GM19463 (cell line): Measurements from ENCODE around the gene RGPD4.
"Not testable (repeated sequence)": the region's sequence is repeated elsewhere in the genome, so short reads cannot be mapped to it uniquely, and the experiment has no call there.

ENCODE experiments used
- ATAC-seq: cut with Tn5 transposase; IDR thresholded peaks from one replicate; pipeline ENCODE4 v1.9.1; 2021; ENCODE audit warnings: mild to moderate bottlenecking, moderate library complexity; ENCODE audit not compliant: unreplicated experiment

RGPD4 gene

DNA sequence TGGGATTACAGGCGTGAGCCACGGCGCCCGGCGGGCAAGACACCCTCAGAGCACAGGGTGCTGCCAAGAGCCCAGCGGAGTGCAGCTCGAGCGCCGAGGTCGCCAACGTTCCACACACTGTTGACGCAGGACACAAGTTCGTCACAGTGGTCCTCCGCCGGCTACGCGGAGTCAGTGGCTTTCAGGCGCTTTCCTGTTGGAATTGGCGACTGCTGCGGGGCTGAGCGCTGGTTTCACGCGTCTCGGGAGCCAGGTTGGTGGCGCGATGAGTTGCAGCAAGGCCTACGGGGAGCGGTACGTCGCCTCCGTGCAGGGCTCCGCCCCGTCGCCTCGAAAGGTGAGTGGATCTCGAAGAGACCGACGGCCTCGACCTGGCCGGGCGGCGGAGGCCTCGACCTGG lies at the start of gene RGPD4:
TSS of gene RGPD4 (plus strand) at position 144 of the 400 bp plus-strand sequence. CDS start at position 266, 122 bp downstream.
- not testable (repeated sequence) for ATAC-seq

DNA sequence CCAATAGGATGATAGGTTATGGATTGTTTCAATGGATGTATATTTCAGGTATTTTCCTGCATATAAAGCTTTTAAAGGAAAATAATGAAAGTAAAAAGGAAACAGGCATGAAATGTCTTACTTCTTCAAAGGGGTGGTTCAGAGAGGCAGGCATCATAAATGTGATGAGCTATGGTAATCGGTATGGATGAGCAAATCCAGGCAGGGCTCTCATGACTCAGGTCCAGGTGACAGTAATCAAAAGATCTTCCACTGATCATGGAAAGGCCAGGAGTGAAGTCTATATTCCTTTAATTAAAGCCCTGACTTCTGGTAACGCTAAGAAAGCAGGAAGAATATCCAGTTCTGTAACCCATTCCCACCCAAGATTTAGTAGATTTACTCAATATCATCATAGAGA lies 48.7 kb upstream of the RGPD4 start:
- no peak for ATAC-seq

DNA sequence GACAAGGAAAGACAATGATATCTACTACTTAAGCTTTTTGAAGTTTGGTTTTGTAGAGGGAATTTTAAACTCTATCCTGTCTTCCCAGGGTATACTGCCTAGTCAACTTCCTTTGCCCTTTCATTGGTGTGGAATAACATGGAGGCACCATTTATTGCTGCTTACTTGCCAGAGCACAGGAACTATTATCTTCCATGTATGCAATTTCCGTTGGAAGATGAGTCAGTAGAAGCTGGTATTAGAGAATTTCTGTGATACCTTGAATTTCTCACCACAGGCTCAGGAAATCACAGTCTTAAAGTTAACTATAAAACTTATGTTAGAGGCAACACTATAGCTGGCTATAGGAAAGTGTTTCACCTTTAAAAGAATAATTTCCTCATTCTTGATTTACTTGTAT lies 40.9 kb upstream of the RGPD4 start:
- no peak for ATAC-seq

DNA sequence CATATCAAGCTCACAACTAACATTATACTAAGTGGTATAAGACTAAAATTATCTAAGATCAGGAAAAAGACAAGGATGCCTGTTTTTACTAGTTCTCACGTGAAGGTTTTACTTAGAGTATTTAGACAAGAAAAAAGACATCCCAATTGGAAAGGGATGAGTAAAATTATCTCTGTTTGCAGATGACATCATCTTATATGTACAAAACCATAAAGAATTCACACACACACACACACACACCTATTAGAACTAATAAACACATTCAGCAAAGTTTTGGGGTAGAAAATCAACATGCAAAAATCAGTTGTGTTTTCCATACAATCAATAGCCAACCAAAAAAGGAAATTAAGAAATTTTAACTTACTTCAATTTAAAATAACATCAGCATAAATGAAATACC lies 35.9 kb upstream of the RGPD4 start:
- no peak for ATAC-seq

DNA sequence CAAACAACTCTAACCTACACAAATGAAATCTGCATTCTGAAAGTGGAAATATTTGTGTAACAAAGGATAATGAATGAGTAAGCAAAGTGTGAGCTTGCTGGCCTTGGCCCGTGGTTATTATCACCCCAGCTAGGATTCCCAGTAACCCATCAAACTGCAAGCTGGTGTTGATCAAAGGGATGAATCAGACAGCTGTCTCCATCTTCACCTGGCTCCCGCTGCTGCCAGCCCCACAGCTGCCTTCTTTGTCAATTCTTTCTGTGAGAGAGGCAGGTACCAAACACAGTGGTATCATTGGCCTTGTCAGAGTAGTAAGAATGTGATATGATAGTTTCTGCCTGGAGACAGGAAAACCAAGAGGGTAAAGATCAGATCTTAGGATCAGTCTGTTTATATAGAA lies 25.2 kb upstream of the RGPD4 start:
- ATAC-seq: no peak

DNA sequence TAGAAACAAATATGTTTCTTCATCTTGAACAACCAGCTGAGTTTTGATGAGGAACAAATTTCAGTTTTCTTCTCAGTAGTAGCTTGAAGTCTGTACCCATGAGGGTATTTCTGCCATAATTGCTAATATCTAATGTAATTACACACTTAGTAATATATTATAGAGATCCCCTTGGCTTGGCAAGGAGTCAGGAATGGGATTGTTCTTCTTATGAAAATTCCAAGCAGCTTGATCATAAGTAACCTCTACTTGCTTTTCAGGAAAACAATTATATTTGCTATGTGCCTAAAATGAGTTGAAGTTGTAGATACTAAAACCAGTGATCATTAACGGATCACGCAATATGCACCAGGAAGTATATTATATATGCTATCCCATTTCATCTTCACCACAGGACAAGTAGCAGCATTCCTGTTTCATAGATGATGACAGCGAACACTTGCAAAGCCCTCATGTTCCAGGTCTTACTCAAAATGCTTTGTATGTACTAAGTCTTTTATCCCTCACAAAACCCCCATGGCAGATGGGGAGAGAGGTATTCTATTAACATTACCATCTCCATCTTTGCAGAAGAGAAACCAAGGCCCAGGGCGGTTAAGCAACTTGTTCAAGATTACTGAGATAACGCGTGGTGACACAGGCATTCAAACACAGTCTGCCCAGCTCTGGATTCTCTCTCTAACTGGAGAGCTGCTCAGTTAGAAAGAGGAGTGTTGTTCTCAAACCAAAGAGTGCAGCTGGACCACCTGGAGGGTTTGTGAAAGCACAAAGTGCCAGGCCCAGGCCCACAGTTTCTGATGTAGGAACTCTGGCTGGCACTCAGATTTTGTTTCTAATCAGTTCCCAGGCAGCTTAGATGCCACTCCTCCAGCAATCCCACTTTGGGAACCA lies 21.8 kb upstream of the RGPD4 start:
- ATAC-seq: no peak

DNA sequence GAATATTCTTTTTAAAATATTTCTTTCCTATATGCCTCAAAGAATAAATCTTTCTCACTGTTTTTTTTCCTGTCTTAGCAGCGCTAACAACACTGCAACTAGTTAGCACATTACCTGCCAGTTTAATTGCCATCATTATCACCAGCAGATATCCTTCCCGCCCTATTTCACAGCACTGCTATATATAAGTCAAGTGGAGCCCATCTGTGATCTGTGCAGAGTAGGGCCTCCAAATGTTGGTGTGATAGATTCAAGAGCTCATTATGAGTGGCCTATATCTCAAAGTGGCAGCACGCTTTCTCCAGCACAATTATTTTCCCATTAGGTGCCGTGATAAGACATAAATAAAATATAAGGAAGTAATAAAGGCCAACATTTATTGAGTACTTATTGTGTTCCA lies 19.8 kb upstream of the RGPD4 start:
- no peak for ATAC-seq

DNA sequence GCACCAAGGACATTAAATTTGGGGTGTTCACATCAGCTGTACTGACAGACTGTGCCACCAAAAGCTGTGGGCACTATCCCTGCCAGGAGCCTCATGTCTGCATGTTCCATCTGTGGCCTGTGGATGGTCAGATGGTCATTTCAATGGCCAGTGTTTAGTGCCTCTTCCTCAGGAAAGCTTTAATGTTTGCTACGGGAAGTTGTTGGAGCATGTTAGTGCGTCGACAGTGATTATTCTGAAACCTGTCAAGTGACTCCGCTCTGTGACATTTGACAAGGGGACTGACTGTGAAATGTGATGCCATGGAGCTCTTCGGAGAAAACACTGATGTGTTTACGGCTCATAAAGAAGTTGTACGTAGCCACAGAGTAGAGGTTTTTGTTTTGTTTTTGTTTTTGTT lies 18.7 kb upstream of the RGPD4 start:
- no peak for ATAC-seq

DNA sequence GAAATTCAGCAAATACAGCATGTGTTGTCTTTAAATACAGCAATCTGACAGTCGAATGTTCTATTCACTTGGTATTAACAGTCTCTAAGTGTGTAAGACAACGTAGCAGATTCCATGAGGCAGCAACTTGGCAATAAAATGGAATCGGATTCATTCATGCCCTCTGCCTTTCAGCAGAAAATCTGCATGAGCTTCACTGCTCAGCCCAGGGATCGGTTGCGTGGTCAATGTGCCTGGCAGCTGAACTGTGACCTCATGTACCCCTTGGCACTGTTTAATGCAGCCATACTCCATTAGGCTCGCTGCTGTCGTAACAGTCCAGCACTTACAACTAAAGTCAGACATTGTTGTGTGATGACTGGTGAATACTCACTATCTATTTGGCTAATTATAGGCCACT lies 17.7 kb upstream of the RGPD4 start:
- no peak for ATAC-seq

DNA sequence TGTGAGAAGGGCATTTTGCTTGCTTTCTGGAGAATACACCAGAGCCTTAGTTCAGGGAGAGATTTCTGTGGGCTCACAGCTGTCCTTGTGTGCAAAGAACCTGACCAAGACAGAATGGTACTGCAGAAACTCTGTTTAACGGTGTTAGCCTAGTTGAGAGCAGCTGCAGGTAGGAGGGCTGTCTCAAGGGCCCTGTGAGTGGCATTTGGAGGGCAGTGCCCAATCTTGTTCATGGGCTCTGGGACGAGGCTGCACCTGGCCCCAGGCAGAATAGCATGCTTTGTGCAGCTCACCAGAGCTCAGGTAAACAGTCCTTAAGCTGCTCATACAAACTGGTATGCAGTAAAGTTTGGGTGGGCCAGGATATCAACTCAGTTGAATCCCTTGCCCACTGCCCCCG lies 16.9 kb upstream of the RGPD4 start:
- ATAC-seq: no peak

DNA sequence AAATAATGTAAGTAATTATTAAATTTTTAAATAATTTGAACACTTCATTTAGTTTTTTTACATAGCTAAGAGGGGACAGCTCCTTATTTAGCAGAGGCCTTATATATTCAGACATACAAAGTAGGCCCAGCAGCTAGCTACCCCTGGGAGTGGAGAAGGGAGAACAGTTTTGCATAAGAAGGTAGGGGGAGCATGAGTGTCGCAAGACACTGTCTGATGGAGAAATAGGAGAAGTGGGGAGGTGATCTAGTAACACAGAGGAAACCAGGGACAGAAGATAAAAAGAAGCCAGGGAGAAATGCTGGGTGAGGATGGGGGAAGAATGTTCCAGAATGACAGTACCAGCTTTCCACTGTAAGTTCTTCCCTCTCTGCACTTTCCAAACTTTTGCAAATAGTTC lies 16.0 kb upstream of the RGPD4 start:
- no peak for ATAC-seq

DNA sequence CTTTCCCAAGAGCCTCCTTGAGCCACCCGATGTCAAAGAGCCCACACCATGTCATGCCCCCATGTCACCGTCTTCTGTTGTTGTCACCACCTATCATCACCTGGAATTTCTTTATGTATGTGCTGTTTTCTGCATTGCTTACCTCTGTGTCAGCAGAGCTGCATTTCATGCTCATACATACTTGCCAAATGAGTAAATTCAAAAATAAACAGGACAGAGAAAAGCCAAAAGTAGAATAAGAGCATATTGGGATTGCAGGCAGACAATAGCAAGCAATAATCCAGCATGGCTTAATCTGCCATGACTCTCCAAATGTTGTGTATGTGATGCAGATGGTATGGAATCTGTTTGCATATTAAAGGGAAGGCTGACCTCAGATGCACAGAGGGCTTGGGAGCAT lies 15.3 kb upstream of the RGPD4 start:
- no peak for ATAC-seq

DNA sequence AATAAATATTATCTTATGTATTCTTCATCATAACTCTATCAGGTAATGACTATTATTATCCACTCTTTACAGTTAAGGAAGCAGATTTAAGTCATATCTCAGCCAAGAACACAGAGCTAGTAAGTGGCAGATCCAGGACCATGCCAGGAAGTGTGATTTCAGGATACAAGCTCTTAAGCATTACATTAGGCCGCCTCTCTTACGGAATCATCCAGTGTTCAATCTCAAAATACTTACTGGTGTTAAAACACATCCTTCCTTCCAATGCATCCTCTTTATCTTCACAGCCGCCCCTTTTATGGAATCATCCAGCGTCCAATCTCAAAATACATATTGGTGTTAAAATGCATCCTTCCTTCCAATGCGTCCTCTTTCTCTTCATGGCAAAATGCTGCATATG lies 14.7 kb upstream of the RGPD4 start:
- no peak for ATAC-seq

DNA sequence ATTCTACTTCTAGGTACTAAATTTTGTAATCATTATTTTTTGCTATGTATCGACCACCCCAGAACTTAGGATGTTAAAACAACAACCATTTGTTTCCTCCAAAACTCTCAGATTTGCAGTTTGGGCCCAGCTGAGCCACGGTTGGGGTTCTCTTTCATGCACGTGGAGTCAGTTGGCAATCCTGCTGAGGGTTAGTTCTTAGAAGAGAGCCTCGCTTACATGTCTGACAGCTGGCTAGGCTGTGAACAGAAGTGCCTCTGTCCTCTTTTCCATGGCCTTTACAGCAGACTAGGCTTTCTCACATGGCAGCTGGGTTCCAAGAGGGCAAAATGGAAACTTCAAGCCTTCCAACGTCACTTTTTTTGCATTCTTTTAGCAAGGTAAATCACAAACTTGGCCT lies 9.3 kb upstream of the RGPD4 start:
- ATAC-seq: no peak

DNA sequence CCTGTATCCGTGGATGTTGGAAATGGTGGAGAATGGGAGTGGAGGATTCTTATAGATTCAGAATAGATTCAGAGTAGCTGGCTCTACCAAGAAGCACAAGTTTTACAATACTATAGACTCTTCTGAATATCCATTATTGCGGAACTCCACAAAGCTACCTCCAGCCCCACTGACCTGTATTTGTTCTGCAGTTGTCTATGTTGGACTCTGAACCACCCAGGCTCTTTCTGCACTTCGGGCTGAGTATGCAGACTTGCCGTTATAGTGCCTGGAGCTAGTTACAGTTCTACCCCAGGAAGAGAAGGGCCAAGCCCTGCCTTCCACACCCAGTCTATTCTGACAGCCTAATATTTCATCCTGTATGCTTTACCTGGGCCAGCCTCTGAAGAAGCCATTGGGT lies 4.4 kb upstream of the RGPD4 start:
- no peak for ATAC-seq

DNA sequence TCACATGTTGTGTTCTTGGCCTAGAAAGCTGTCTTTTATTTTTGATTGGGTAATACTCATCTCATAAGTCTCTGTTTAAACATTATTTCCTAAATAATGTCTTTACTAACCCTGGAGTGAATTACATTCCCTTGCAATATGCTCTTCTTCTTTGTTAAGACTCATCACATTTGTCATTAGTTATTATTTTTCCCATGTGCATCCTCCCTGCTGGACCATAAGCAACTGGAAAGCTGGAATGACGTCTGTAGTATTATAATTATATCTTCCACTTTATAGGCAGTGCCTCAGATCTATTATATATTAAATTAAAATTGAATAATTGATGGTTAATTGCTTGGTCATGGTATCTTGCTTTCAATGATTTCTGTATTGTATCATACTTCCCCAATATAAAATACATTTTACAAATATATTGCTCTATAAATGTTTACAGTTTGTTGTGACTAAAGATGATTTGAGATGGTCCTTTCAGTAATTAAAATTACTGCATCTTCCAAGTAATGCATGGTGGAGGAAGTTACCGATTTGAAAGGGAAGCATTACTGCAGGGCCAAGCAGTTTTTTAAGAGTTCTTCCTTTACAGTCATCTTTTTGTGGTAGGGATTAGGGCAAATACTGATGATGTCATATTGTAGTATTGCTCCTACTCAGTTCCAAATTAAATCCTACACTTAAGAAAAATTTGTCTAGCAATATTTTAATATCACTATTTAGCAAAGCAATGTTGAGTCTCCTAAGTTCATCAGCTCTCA lies 2.1 kb upstream of the RGPD4 start:
- no peak for ATAC-seq

DNA sequence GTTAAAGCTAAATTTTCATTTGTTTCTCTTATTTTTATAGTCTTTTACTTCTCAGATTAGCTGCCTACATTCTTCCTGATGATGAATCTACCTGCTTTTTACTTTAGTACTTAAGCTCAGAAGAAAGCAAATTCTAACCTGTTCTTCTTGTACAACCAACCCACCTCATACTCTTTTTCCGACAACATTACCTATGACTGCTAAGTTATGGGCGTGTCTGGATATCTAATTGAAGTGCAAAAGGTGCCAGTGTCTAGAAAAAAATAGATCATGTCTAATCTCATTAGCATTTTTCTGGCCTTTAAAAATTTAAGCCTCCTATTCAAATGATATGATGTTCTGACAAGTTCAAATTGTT lies 1.5 kb upstream of the RGPD4 start:
- no peak for ATAC-seq

DNA sequence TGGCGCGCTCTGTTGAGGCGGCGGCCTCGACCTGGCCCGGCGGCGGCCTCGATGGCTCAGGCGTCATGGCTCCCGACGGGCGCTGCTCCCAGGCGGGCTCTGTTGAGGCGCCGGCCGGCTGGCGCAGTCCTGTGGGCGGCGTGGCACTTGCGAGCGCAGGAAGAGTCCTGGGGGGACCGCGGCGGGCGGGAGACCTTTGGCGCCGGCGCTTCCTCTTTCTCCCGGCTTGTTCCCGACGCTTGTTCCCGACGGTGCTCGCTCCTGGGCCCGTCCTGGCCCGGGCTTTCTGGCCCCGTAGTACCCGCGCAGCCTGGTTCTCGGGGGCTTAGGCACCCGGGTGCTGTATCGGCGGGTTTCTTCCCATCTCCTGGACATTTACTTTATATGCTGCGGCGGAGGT lies 2.8 kb downstream of the RGPD4 start:
- not testable (repeated sequence) for ATAC-seq

DNA sequence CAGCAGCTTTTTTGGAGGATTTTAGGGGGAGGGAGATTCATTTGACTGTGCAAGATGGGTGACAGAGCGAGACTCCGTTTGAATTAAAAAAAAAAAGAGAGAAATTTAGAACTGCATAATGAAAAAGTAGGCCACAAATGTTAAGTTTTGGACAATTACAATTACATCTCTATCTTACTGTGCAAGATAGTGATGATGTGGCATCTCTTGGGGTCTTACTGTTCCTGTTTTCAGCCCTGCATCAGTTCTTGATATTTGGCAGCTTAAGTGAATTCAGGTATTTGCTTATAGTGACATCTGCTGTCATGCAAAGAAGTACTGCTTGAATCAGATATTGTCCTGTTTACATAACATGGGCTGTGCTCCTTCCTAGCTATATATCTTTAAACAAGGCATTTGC lies 6.5 kb downstream of the RGPD4 start:
- not testable (repeated sequence) for ATAC-seq

DNA sequence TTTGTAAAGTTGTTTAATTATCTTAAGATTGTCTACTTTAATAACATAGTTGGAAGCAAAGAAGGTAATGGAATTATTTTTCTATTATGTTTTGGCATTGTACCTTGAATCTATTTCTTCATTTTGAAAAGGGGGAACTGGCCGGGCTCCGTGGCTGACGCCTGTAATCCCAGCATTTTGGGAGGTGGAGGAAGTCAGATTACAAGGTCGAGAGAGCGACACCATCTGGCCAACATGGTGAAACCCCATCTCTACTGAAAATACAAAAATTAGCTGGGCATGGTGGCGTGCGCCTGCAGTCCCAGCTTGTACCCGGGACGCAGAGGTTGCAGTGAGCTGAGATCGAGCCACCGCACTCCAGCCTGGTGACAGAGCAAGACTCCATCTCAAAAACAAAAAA lies 6.9 kb downstream of the RGPD4 start:
- ATAC-seq: not testable (repeated sequence)

DNA sequence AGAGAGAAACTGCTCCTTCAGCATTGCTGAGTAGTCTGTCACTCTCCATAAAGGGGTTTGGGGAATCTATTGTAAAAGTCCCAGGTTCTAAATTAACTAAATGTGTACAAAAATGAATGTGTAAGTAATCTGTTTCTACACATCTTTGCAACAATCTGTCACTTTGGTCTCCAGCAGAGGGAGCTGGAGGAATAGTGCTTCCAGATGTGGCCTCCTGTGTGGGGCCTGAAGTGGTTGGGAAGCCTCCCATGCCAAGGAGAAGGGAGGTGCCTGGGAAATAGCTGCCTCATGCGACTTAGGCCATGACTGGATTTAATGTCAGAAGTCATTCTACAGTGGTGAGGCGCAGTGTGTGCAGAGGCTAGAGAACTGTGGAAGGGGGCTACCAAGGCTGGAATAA lies 89.4 kb downstream of the RGPD4 start:
- not testable (repeated sequence) for ATAC-seq

DNA sequence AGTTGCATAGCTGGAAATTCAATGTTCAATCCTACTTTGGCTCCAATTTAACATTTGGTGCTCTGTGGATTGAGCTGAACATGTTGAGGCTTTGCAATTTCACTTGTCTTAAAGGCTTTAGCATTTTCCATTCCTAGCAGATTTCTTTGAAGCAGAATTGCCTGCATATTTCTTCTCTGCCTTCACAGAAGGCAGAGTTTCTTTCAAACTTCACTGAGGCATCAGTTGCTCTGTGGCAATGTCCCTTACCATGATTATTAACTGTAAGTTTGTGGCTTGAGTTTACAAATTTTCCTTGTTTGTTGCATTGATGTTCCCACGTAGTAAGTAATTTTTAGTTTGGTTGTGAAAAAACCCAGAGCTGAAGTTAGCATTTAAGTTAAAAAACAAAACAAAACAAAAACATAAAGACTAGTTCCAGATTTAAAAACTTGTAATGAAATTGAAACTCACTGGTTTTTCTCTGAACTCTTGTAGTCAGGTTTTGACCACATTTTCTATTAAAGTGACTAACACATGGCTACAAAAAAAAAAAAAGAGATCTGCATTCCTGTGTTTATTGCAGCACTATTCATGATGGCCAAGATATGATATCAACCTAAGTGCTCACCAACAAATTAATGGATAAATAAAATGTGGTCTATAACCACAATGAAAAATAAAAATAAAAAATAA lies 90.1 kb downstream of the RGPD4 start:
- ATAC-seq: not testable (repeated sequence)
